Pancreas (tissue), 10 donors: ENCODE measurements around the gene LINGO3. TPM values are rescaled to one million over a fixed set of nuclear protein-coding genes. Genes with fewer than 3 reads are reported as not detected.

ENCODE experiments used
- ATAC-seq, 4 donors: fragments of 200-7000 bp; cut with Tn5 transposase; one replicate each; pipeline versions ENCODE4 v1.8.0 to v1.9.1; 2020; ENCODE audit warnings: mild to moderate bottlenecking in 4 of 4, moderate library complexity in 4 of 4
- DNase-seq, 6 donors: peaks; one replicate each; pipeline ENCODE4 v3.0.0-alpha.2; 2020
- FAIRE-seq: peaks from 2 replicates; lab custom pipeline; 2012; peaks lifted over from hg19 to GRCh38; lab: Jason Lieb, UNC
- H3K27ac ChIP-seq, 4 donors: fragments of 200-600 bp; sonication (generic); 1 replicate in 3 of 4; 2 replicates in 1 of 4; pipeline versions ENCODE4 v1.5.0 to v1.8.0; 2020
- H3K27me3 ChIP-seq, 4 donors: fragments of 200-600 bp; one replicate each; pipeline ENCODE4 v1.8.0; 2021
- H3K36me3 ChIP-seq, 3 donors: fragments of 200-600 bp; sonication (generic) in 1 of 3; one replicate each; pipeline versions ENCODE4 v1.5.0 to v1.8.0; 2020 to 2021
- H3K4me1 ChIP-seq, 3 donors: fragments of 200-600 bp; one replicate each; pipeline ENCODE4 v1.8.0; 2021
- H3K4me3 ChIP-seq, 4 donors: fragments of 200-600 bp; sonication (generic) in 2 of 4; one replicate each; pipeline versions ENCODE4 v1.5.0 to v1.8.0; 2020 to 2021
- H3K9me3 ChIP-seq, 4 donors: fragments of 200-600 bp; one replicate each; pipeline ENCODE4 v1.8.0; 2021
- WGBS, 2 donors: extraction: QIAGEN DNeasy Blood & Tissue Kit; methylation state at CpG; one replicate each; pipeline ENCODE4 v1.1.7; 2013; 5-methylcytosine and 5-hydroxymethylcytosine counted together
- intact Hi-C, 3 donors: fragments of 100-400 bp; cut with DNase I; formaldehyde crosslinking; loops; one replicate each; pipeline versions ENCODE4 v1.11.1 to v1.14.2; 2022
- polyA plus RNA-seq, 2 donors: library from polyadenylated mRNA; stranded (reverse); fragments of 200-250 nt; gene quantifications; one replicate each; pipeline ENCODE4 v1.2.3, GENCODE V29; 2013
- total RNA-seq, 6 donors: library from RNA; stranded (reverse); fragmentation: NEBNext Ultra II Directional in 4 of 6; extraction: Animal tissue kit (Norgen Biotek cat#: 25700) in 4 of 6; gene quantifications; one replicate each; pipeline versions ENCODE4 v1.2.1 to v1.2.4, GENCODE V29; 2021 to 2023
- TF ChIP-seq, protein P1 (sequence below), 4 donors: fragments of 200-600 bp; sonication (generic) in 3 of 4; IDR thresholded peaks; one replicate each; pipeline versions ENCODE4 v1.5.0 to v1.8.0; 2021; ENCODE audit warnings: antibody characterized with exemption in 4 of 4
- donor health status: healthy with polysubstance abuse.
- donor health status: DM: no; HTN: no; CAD: no; lungs with moderate emphysema.
- donor health status: DM: no; HTN: no; CAD: no.
- donor health status: control.
- donor health status: control.
- donor health status: Bipolar disorder and iron deficiency.
- donor health status: DM: yes; HTN: yes; CAD: no.
- donor health status: DM: no; HTN: no; CAD: no.
- donor health status: DM: no; HTN: no; CAD: no.
- donor health status: DM: yes; HTN: yes; CAD: no.

LINGO3 gene
- total and polyA plus RNA-seq, 8 donors, result 0.05 to 1.5 (median 0.16) TPM; not detected in 5

DNA sequence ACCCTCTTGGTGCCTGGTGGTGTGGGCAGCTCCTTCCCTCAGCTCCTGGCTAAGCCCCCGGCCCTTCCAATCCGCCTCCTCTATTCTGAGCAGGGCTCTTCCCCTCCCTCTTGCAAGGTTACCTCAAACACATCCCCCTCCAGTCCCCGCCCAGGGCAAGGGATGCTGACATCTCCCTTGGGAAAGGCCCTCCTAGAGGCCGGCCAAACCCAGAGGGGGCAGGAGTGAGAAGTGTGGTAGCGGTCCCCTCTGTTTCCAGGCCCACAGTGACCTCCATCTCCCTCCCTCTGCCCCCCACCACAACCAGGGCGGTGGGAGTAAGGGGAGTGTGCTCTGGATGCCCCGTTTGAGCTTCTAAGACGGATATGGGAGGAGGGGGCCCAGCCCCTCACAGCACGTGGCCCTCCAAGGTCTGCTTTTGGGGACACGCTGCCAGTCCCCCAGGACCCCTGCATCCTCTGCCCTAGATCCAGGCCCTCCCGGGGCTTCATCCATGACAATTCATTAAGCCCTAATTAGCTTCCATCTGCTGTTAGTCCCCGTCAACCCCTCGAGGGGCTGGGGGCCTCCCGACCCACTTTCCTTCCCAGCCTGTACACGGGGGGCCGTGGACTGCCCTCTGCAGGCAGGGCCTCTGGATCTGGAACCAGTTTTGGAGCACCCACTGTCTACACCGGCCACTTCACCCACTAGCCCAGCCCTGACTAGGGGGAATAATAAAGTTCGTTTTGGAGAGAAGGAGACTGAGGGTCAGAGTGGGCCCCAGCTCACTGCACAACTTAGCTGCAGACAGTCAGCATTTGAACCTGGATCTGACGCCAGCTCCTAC is 2.3 kb downstream of the LINGO3 start:
- DNase-seq (no peak), FAIRE-seq (no peak), ATAC-seq (no peak)
- no peaks in the 10 kb centered on the region for H3K4me1 ChIP-seq
- TF ChIP-seq, protein P1, sequence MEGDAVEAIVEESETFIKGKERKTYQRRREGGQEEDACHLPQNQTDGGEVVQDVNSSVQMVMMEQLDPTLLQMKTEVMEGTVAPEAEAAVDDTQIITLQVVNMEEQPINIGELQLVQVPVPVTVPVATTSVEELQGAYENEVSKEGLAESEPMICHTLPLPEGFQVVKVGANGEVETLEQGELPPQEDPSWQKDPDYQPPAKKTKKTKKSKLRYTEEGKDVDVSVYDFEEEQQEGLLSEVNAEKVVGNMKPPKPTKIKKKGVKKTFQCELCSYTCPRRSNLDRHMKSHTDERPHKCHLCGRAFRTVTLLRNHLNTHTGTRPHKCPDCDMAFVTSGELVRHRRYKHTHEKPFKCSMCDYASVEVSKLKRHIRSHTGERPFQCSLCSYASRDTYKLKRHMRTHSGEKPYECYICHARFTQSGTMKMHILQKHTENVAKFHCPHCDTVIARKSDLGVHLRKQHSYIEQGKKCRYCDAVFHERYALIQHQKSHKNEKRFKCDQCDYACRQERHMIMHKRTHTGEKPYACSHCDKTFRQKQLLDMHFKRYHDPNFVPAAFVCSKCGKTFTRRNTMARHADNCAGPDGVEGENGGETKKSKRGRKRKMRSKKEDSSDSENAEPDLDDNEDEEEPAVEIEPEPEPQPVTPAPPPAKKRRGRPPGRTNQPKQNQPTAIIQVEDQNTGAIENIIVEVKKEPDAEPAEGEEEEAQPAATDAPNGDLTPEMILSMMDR (IDR thresholded peaks at IDR 0.05), result no peak
- H3K9me3 ChIP-seq, result no peaks in the 10 kb centered on the region
- no peak overlapping the region for H3K27ac ChIP-seq
- no peaks in the 10 kb centered on the region for H3K27me3 ChIP-seq
- intact Hi-C loops, result no loop called here
- WGBS, 2 donors, result 82% methylated on average over 19 of the region's 19 CpGs
- no peaks in the 10 kb centered on the region for H3K36me3 ChIP-seq
- H3K4me3 ChIP-seq, result no peak overlapping the region

DNA sequence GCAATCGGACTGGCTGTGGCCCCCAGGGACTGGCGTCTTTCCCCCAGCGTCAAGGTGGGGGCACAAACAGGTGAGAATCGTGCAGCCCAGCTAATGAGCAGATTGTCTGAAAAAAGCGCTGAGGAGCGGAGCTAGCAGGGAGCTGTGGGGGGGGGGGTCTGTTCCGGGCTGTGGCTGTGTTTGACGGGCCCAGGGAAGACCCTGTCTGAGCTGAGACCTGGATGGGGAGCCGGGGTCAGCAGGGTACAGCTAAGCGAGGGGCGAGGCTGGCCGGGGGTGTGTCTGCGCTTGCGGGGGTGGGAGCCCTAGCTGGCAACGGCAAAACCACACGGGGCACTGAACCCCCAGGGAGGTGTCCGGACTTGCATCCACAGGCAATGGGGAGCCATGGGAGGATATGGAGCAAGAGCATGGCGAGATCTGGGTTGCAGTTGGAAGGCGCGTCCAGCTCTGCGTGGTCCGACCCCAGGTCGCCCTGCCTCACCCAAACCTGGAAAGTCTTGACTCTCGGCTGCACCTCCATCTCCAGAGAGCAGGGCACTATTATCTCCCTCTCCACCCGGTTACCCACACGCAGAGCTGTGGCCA is 4.6 kb downstream of the LINGO3 start:
- intact Hi-C loops, result no loop called here
- FAIRE-seq (no peak), ATAC-seq (no peak), DNase-seq (no peak)
- Histone ChIP-seq H3K4me1 (no peaks in the 10 kb centered on the region), H3K27ac (no peak overlapping the region), H3K9me3 (no peaks in the 10 kb centered on the region), H3K4me3 (no peak overlapping the region), H3K27me3 (no peaks in the 10 kb centered on the region), H3K36me3 (no peaks in the 10 kb centered on the region)
- 68 to 76% methylated on average over 26 of the region's 26 CpGs for WGBS, 2 donors
- TF ChIP-seq, protein P1 (IDR thresholded peaks at IDR 0.05), result no peak

DNA sequence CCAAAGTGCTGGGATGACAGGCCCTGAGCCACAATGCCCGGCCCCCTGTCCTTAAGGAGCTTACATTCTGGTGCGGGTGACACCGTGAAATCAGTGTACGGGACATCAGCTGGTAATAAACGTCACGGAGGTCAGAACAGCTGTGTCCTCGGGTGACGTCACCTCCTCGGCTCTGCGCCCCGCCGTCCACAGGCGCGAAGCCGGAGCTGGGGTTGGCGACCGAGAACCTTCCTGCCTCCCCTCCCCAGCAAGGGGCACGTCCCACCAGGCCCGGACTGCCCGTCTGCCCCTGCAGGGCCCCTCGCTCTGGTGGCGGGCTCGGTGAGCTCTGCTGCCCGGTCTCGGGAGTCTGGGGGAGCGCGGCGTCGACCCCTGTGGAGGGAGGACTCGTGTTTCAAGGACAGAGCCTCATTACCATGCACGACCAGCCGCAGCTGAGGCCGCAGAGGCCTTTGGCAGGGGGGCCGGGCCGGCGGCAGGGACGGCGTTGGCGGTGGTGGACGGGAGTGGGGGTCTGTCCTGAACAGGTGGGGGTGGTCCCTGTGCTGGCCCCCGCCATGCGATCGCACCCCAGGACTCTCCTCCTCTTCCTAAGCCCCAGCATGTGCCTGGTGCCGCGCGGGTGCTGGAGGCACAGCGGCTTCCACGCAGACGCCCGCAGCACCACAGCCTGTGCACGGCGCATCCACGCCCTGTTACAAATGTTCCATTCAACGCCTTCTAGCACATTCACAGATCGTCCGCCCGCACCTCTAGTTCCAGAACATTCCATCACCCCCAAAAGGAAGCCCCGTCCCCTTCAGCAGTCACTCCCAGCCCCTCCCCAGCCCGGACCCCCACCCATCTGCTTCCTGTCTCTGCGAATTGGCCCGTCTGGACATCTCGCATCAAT is 5.4 kb downstream of the LINGO3 start:
- Histone ChIP-seq H3K9me3 (no peaks in the 10 kb centered on the region), H3K4me1 (no peaks in the 10 kb centered on the region), H3K36me3 (no peaks in the 10 kb centered on the region), H3K27ac (no peak overlapping the region), H3K4me3 (no peak overlapping the region), H3K27me3 (no peaks in the 10 kb centered on the region)
- 22 to 25% methylated on average over 50 to 62 of the region's 62 CpGs for WGBS, 2 donors
- intact Hi-C loops, result no loop called here
- peak in 3 of 4 donors; percentile 56 to 71 (median 57) for ATAC-seq
- DNase-seq, result peak in 1 of 6 donors; percentile 38
- TF ChIP-seq, protein P1 (IDR thresholded peaks at IDR 0.05), result no peak
- FAIRE-seq, result no peak

DNA sequence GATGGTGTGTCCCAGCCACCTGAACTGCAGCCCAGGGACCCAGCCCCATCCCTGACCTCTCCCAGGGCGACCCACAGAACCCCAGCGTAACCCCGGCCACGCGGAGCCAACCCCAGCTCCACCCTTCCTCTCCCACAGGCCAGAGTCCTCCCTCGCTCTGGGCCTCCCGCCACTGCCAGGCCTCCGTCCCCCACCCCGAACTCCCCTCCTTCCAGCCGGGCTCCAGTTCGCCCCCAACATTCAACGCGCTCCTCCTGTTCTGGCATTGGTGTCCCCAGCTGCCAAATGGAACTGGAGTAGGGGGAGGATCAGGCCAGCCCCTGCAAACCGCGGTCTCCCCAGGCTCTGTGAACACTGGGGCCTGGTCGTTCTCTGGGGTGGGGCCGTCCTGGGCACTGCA is 7.4 kb downstream of the LINGO3 start:
- H3K9me3 ChIP-seq, result no peaks in the 10 kb centered on the region
- H3K36me3 ChIP-seq, result no peaks in the 10 kb centered on the region
- H3K4me3 ChIP-seq, result no peak overlapping the region
- peak in 1 of 6 donors; percentile 58 for DNase-seq
- no peaks in the 10 kb centered on the region for H3K4me1 ChIP-seq
- H3K27me3 ChIP-seq, result no peaks in the 10 kb centered on the region
- H3K27ac ChIP-seq, result no peak overlapping the region
- intact Hi-C loops, result no loop called here
- TF ChIP-seq, protein P1 (IDR thresholded peaks at IDR 0.05), result no peak
- ATAC-seq, result no peak
- 81 to 92% methylated on average over 17 of the region's 17 CpGs for WGBS, 2 donors
- no peak for FAIRE-seq
